PFSK-1 (cell line): ENCODE data around the gene CSH1.

Source experiments
- FOXP2 ChIP-seq: optimal IDR thresholded peaks from 2 replicates; pipeline ENCODE3; 2011; ENCODE audit warnings: borderline replicate concordance, control low read depth, inconsistent platforms; ENCODE audit not compliant: insufficient read depth; ENCODE audit errors: extremely low read length, extremely low read depth
- POLR2AphosphoS5 ChIP-seq: IDR thresholded peaks from 2 replicates; pipeline ENCODE4 v1.6.1; 2012; ENCODE audit warnings: low read depth, mild to moderate bottlenecking, control low read depth, low read length, moderate library complexity
- SIN3A ChIP-seq: IDR thresholded peaks from 2 replicates; pipeline ENCODE4 v1.6.1; 2012; ENCODE audit warnings: mild to moderate bottlenecking, low read length, moderate library complexity, borderline replicate concordance; ENCODE audit not compliant: insufficient read depth
- TAF1 ChIP-seq: IDR thresholded peaks from 2 replicates; pipeline ENCODE4 v1.6.1; 2012; ENCODE audit warnings: low read length, control low read depth, borderline replicate concordance; ENCODE audit not compliant: insufficient read depth
- TF ChIP-seq, protein P1 (sequence below), 2 experiments: IDR thresholded peaks; 2 replicates each; pipeline versions ENCODE4 v1.6.1 to v1.8.0; 2011 to 2012; ENCODE audit warnings: low read depth in 2 of 2, low read length in 2 of 2, control low read depth in 1 of 2, inconsistent platforms in 1 of 2, mild to moderate bottlenecking in 1 of 2, moderate library complexity in 1 of 2; ENCODE audit not compliant: insufficient read depth in 1 of 2

The CSH1 gene

DNA sequence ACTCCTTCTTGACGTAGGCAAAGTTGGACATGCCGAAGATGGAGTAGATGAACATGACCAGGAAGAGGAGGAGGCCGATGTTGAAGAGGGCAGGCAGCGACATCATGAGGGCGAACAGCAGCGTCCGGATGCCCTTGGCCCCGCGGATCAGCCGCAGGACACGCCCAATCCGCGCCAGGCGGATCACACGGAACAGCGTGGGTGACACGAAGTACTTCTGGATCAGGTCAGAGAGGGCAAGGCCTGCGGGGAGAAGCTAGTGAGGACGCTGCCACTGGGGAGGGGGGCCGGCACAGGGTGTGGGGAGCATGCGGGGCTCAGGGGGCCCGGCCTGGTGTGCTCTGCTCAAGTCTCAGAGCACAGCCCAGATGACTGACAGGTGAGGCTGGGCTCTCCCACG lies 45.4 kb upstream of the CSH1 start:
- TF ChIP-seq SIN3A: no peak
- TF ChIP-seq FOXP2: no peak
- no peak for TF ChIP-seq POLR2AphosphoS5
- TF ChIP-seq, protein P1, sequence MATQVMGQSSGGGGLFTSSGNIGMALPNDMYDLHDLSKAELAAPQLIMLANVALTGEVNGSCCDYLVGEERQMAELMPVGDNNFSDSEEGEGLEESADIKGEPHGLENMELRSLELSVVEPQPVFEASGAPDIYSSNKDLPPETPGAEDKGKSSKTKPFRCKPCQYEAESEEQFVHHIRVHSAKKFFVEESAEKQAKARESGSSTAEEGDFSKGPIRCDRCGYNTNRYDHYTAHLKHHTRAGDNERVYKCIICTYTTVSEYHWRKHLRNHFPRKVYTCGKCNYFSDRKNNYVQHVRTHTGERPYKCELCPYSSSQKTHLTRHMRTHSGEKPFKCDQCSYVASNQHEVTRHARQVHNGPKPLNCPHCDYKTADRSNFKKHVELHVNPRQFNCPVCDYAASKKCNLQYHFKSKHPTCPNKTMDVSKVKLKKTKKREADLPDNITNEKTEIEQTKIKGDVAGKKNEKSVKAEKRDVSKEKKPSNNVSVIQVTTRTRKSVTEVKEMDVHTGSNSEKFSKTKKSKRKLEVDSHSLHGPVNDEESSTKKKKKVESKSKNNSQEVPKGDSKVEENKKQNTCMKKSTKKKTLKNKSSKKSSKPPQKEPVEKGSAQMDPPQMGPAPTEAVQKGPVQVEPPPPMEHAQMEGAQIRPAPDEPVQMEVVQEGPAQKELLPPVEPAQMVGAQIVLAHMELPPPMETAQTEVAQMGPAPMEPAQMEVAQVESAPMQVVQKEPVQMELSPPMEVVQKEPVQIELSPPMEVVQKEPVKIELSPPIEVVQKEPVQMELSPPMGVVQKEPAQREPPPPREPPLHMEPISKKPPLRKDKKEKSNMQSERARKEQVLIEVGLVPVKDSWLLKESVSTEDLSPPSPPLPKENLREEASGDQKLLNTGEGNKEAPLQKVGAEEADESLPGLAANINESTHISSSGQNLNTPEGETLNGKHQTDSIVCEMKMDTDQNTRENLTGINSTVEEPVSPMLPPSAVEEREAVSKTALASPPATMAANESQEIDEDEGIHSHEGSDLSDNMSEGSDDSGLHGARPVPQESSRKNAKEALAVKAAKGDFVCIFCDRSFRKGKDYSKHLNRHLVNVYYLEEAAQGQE (IDR thresholded peaks at IDR 0.05; ENCODE audit: insufficient read depth in 1 of 2, low read depth in 2 of 2, low read length in 2 of 2): no peak
- no peak for TF ChIP-seq TAF1

DNA sequence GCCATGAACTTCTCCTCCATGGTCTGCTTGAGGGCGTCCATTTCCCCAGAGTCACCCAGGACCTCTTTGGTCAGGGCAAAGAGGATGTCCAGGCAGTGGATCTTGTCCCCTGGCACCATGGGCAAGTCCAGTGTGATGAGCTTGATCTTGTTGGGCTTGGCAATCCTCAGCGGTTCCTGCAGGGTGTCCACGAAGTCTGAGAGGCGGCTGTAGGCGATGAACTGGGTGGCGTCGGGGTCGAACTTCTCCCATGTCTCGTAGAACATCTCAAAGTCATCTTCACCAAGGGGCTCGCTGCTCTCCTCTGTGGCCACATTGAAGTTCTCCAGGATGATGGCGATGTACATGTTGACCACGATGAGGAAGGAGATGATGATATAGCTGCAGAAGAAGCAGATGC lies 44.8 kb upstream of the CSH1 start:
- no peak for TF ChIP-seq FOXP2
- TF ChIP-seq, protein P1 (IDR thresholded peaks at IDR 0.05; ENCODE audit: insufficient read depth in 1 of 2, low read depth in 2 of 2, low read length in 2 of 2): no peak
- TF ChIP-seq TAF1: no peak
- no peak for TF ChIP-seq SIN3A
- no peak for TF ChIP-seq POLR2AphosphoS5

DNA sequence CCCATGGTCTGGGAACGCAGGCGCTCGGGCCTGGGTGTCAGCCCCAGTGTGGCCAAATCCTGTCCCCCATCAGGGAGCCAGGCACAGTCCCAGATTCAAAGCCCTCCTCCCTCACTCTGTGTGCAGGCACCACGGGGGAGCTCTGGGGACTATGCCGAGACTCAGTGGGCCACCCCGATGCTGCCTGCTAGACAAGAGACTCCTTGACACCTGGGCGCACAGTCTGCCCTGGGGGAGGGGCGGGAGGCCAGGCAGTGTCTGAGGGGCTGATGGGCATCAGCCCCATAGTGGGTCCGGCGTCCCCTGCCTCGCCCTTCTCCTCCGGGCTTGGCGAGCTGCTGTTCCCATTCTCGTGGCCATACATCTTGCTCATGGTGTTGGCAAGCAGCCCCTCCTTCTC lies 44.2 kb upstream of the CSH1 start:
- TF ChIP-seq POLR2AphosphoS5 (no peak), FOXP2 (no peak), TAF1 (no peak), SIN3A (no peak)
- TF ChIP-seq, protein P1 (IDR thresholded peaks at IDR 0.05; ENCODE audit: insufficient read depth in 1 of 2, low read depth in 2 of 2, low read length in 2 of 2): no peak

DNA sequence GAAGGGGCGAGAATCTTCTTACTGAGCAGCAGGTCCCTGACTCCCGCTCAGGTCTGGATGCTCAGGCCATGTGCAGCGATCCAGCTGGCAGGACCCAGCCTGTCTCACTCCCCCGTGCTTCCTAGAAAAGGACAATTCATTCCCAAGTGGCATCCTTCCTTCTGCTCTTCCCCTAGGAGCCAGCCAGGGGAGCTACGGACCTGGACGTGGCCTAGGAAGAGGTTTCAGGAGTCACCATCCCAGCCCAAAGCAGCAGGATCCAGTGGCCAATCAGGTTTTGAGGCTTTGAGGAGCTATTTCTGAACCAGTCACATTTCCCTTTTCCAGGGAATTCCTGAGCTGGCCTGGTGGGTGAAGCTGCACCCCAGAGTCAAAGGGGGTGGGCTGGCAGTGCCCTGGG lies 43.5 kb upstream of the CSH1 start:
- TF ChIP-seq FOXP2: no peak
- TF ChIP-seq TAF1: no peak
- TF ChIP-seq, protein P1 (IDR thresholded peaks at IDR 0.05; ENCODE audit: insufficient read depth in 1 of 2, low read depth in 2 of 2, low read length in 2 of 2): no peak
- no peak for TF ChIP-seq SIN3A
- TF ChIP-seq POLR2AphosphoS5: no peak

DNA sequence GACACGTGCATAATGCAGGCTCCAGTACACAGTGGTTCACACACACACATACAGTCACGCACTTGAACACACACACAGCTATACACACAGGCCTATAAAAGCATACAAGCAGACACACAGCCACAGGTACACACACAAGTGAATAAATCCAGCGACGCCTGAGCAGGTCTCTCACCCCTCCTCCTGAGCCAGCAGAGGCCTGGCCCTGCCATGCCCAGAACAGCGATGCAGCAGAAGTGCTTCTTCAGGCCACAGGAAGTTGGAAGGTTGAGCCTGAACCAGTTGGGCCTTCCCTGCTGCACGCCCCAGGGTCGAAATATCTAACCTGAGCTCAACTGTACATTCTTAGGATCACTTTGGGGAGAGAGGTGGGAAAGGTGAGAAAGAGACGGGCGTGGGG lies 43.0 kb upstream of the CSH1 start:
- TF ChIP-seq SIN3A (no peak), POLR2AphosphoS5 (no peak), TAF1 (no peak), FOXP2 (no peak)
- TF ChIP-seq, protein P1 (IDR thresholded peaks at IDR 0.05; ENCODE audit: insufficient read depth in 1 of 2, low read depth in 2 of 2, low read length in 2 of 2): no peak
